ENCODE results near the gene PCDHGC4.

Gene PCDHGC4

DNA sequence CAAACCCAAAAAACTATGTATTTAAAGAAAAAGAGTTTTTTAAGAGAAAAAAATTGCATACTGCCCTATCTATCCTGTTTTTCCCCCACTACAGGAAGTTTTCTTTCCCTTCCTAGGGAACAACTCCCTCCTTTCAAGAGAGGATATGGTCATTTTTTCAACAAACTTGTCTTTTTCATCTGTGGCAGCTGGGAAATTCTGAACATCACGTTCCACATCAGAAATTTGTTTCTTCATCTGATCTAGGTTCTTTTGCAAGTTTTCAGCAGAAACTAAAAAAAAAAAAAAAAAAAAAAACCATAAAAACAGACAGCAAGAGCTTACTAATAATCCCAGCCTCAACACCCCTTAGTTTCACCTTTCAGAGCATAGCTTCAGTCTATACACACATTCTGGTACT lies 42.6 kb downstream of the PCDHGC4 start:
- in situ Hi-C loops (cut with MboI; ENCODE audit: low sequenced_read_pairs): loop anchor here (10.0 kb wide), 1 partner anchor 113 kb away; the partner anchor contains the start of genes PCDHGA10 and PCDHGB7

GRCh38 chr5:141528291-141528984 lies 43.6 kb downstream of the PCDHGC4 start:
- in situ Hi-C loops (cut with MboI; ENCODE audit: low sequenced_read_pairs): loop anchor here (10.0 kb wide), 1 partner anchor 114 kb away; the partner anchor contains the start of genes PCDHGA10 and PCDHGB7

- in situ Hi-C loops (cut with MboI; ENCODE audit: low sequenced_read_pairs): loop anchor here (10.0 kb wide), 1 partner anchor 114 kb away; the partner anchor contains the start of genes PCDHGA10 and PCDHGB7
Measured at GRCh38 chr5:141529002-141529401, 44.2 kb downstream of the PCDHGC4 start.

GRCh38 chr5:141529873-141530272 lies 45.0 kb downstream of the PCDHGC4 start:
- in situ Hi-C loops (cut with MboI; ENCODE audit: low sequenced_read_pairs): loop anchor here (10.0 kb wide), 1 partner anchor 115 kb away; the partner anchor contains the start of genes PCDHGA10 and PCDHGB7

DNA sequence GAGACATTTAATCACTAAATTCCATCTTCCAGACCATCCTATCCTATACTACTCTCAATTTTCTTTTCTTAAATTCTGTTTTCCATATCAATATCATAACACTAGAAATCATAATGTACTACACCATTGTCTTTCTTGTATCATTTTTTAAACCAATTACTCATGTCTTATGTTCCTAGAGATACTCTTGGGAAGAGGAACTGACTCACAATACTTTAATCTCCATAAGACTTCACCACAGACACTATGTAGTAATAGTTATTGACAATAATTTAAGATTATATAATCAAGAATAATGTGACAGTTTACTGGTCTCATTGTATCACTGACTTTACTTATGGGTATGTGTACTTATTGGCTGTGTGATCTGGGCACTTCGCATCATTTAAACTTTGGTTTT lies 47.9 kb downstream of the PCDHGC4 start:
- in situ Hi-C loops (cut with MboI; ENCODE audit: low sequenced_read_pairs): no loop called here

GRCh38 chr5:141533897-141534296 lies 49.1 kb downstream of the PCDHGC4 start:
- in situ Hi-C loops (cut with MboI; ENCODE audit: low sequenced_read_pairs): no loop called here

DNA sequence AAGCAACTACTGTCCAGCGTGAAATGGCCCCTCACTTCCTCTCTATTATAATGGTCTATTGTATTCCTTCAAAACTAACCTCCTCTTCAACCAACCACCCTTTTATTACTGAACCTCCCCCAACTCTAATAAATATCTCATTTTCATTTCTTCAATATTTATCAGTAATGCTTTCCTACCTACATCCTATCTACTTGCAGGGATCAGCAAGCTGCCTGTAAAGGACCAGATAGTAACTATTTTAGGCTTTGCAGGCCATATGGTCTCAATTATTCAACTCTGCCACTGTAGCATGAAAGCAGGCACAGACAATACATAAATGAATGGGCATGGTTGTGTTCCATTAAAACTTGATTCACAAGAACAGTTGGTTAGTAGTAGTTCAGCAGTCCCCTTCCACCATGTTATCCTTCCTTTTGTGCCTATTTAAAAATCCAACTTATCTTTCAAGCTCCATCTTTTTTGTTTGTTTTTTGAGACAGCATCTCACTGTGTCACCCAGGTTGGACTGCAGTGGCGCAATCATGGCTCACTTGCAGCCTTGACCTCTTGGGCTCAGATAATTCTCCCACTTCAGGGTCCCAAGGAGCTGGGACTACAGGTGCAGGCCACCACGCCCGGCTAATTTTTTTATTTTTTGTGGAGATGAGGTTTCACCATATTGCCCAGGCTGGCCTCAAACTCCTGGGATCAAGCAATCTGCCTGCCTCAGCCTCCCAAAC lies 49.8 kb downstream of the PCDHGC4 start:
- in situ Hi-C loops (cut with MboI; ENCODE audit: low sequenced_read_pairs): no loop called here

All from HL-60/S4 treated with phorbol 12-myristate 13-acetate at 8.2 ng/mL for 4 days and 3 days (cell line).